Loucy (cell line): ENCODE results near the gene ATP9A.

Source experiments
- CTCF ChIP-seq: fragments of 200-600 bp; sonication (generic); conservative IDR thresholded peaks from 2 replicates; pipeline ENCODE4 v1.5.1; 2014; ENCODE audit warnings: mild to moderate bottlenecking, antibody characterized with exemption, low read length
- EZH2phosphoT487 ChIP-seq: fragments of 200-600 bp; IDR thresholded peaks from 2 replicates; pipeline ENCODE4 v1.6.1; 2018; ENCODE audit warnings: antibody characterized with exemption, mild to moderate bottlenecking, moderate library complexity, borderline replicate concordance

- TF ChIP-seq EZH2phosphoT487, result no peak
- TF ChIP-seq CTCF, result no peak
Observed at GRCh38 chr20:51799401-51799860, 31.2 kb upstream of the ATP9A start.
